Activated CD8-positive, alpha-beta memory T cell treated with anti-CD3 and anti-CD28 coated beads, Interleukin-2, amount 50 U/mL, for 1 hour (primary cell): ENCODE data around the gene NONO.
"Not testable (repeated sequence)": the region's sequence is repeated elsewhere in the genome, so short reads cannot be mapped to it uniquely, and the experiment has no call there.

Source experiments
- DNase-seq: peaks from one replicate; pipeline ENCODE4 v3.0.0-alpha.2; 2020; ENCODE audit errors: extremely low read depth

NONO gene

GRCh38 chrX:71283403-71284143 is at the start of gene NONO:
Gene NONO (plus strand): TSS chrX:71283635. CDS start chrX:71290638, 7,003 bp downstream.
- peak; percentile 78 for DNase-seq

GRCh38 chrX:71235482-71235881 is 48.0 kb upstream of the NONO start:
- no peak for DNase-seq

- no peak for DNase-seq
Observed at GRCh38 chrX:71236836-71237235, 46.6 kb upstream of the NONO start.

- no peak for DNase-seq
Observed at GRCh38 chrX:71239781-71240180, 43.7 kb upstream of the NONO start.

GRCh38 chrX:71241301-71241700 is 42.1 kb upstream of the NONO start:
- DNase-seq = no peak

GRCh38 chrX:71244359-71245128 is 38.9 kb upstream of the NONO start:
- no peak for DNase-seq

GRCh38 chrX:71245159-71245558 is 38.3 kb upstream of the NONO start:
- no peak for DNase-seq

- no peak for DNase-seq
Observed at GRCh38 chrX:71250841-71251240, 32.6 kb upstream of the NONO start.

- no peak for DNase-seq
Observed at GRCh38 chrX:71251466-71251973, 31.9 kb upstream of the NONO start.

- DNase-seq = no peak
Observed at GRCh38 chrX:71252221-71252620, 31.2 kb upstream of the NONO start.

- no peak for DNase-seq
Observed at GRCh38 chrX:71253253-71254091, 30.0 kb upstream of the NONO start.

GRCh38 chrX:71254092-71254963 is 29.1 kb upstream of the NONO start, which contains the start of gene ZMYM3:
Gene ZMYM3 (minus strand): TSS chrX:71254140. CDS start chrX:71253255, 885 bp downstream.
- peak; percentile 30 for DNase-seq

GRCh38 chrX:71256051-71256450 is 27.4 kb upstream of the NONO start:
- DNase-seq = no peak

- no peak for DNase-seq
Observed at GRCh38 chrX:71256856-71257255, 26.6 kb upstream of the NONO start.

- DNase-seq = not testable (repeated sequence)
Observed at GRCh38 chrX:71268624-71269023, 14.8 kb upstream of the NONO start.

GRCh38 chrX:71269801-71270395 is 13.5 kb upstream of the NONO start:
- DNase-seq = no peak

GRCh38 chrX:71272313-71272712 is 11.1 kb upstream of the NONO start:
- not testable (repeated sequence) for DNase-seq

- DNase-seq = not testable (repeated sequence)
Observed at GRCh38 chrX:71281300-71281699, 2.1 kb upstream of the NONO start.

GRCh38 chrX:71282514-71283402 is 677 bp upstream of the NONO start:
- peak; percentile 19 for DNase-seq
